ENCODE data around the gene KATNA1. TPM values are rescaled to one million over a fixed set of nuclear protein-coding genes. Genes with fewer than 3 reads are reported as not detected.

KATNA1 gene
- total and polyA plus RNA-seq, 9 of the 15 experiments (the other 6 are each of a cell fraction or from before 2014, with no cell fraction given): 22.5 to 76.9 (median 45.0) TPM

GRCh38 chr6:149648148-149649145, at the start of gene KATNA1 (continued):
- TF ChIP-seq ESRRA (IDR thresholded peaks at IDR 0.05; ENCODE audit: borderline replicate concordance, low read depth) (peak; percentile 86), ELK1 (CRISPR knock-in tag; IDR thresholded peaks at IDR 0.05) (no peak), CLOCK (CRISPR knock-in tag; IDR thresholded peaks at IDR 0.05; ENCODE audit: borderline replicate concordance) (peak; percentile 49; the same call in 1 of the 2 replicates), USF2 (CRISPR knock-in tag; IDR thresholded peaks at IDR 0.05) (no peak), VEZF1 (CRISPR knock-in tag; IDR thresholded peaks at IDR 0.05) (no peak), ZNF318 (IDR thresholded peaks at IDR 0.05; ENCODE audit: borderline replicate concordance in 1 of 2, low read depth in 1 of 2) (no peak), THRB (CRISPR knock-in tag; conservative IDR thresholded peaks at IDR 0.05) (0 out of 2 replicates have a peak, but pooled peaks have one; percentile 52)
